T-helper 2 cell treated with Interferon-gamma antibody and Interleukin-4, amounts not matched to agents 5 μg/mL and 100 μg/mL, for 36 hours (primary cell): ENCODE measurements around the gene LRRC52.

Source experiments
- DNase-seq: peaks from one replicate; pipeline ENCODE4 v3.0.0; 2021; ENCODE audit warnings: low spot score
- H3K27ac Mint-ChIP-seq: one replicate; pipeline ENCODE4 v1.8.0; 2021; ENCODE audit warnings: mild to moderate bottlenecking, mixed read lengths
- H3K27me3 Mint-ChIP-seq: one replicate; pipeline ENCODE4 v1.8.0; 2021; ENCODE audit warnings: low read depth, mixed read lengths
- H3K36me3 Mint-ChIP-seq: one replicate; pipeline ENCODE4 v1.8.0; 2021; ENCODE audit warnings: low read depth, mixed read lengths
- H3K4me1 Mint-ChIP-seq: one replicate; pipeline ENCODE4 v1.8.0; 2021; ENCODE audit warnings: low read depth, mixed read lengths
- H3K4me3 Mint-ChIP-seq: one replicate; pipeline ENCODE4 v1.8.0; 2022; ENCODE audit warnings: mild to moderate bottlenecking, moderate library complexity, mixed read lengths
- H3K9me3 Mint-ChIP-seq: one replicate; pipeline ENCODE4 v1.8.0; 2021; ENCODE audit warnings: mixed read lengths

The LRRC52 gene, protein sequence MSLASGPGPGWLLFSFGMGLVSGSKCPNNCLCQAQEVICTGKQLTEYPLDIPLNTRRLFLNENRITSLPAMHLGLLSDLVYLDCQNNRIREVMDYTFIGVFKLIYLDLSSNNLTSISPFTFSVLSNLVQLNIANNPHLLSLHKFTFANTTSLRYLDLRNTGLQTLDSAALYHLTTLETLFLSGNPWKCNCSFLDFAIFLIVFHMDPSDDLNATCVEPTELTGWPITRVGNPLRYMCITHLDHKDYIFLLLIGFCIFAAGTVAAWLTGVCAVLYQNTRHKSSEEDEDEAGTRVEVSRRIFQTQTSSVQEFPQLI

DNA sequence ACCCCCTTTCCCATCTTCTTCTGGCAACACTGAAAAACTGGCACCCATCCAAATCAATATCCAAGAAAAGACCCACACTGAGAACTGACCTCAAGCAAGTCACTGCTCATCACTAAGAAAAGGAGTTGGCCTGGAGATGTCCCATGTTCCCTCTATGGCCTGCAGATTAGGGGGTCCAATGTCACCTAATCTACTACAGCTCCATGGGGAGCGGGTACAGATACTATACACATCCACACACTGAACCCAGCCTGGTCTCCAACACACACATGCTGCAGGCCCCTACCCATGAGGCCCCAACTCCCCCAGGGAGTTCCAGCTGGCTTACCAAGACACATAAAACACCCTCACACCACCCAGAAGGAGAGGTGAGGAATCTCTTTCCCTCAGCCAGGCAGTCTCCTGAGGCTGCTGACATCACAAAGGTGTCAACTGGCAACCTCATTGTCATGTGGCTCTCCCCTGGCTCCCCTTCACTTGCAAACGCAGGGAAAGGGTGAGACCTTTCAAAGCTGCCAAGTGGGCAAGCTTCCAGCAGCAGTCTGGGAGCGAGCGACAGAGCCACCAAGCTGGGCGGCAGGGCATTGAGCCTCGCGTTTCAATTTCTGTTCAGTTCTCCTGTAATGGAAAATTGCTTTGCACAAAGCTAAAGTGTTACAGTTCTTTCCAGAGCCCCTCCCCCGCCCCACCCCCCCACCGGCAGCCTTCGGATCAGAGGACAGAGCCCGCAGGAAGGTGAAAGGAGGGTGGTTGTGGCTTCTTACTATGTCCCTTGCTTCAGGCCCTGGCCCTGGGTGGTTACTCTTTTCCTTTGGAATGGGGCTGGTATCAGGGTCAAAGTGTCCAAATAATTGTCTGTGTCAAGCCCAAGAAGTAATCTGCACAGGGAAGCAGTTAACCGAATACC lies at the start of gene LRRC52:
Gene LRRC52 (plus strand): TSS at position 469 of the 907 bp plus-strand sequence. CDS start 297 bp downstream, at position 766.
- no peaks in the 10 kb centered on the region for H3K9me3 Mint-ChIP-seq
- no peak for DNase-seq
- no peaks in the 10 kb centered on the region for H3K4me1 Mint-ChIP-seq
- H3K27ac Mint-ChIP-seq: no peak within 1 kb of the TSS
- no peak within 1 kb of the TSS for H3K4me3 Mint-ChIP-seq
- H3K36me3 Mint-ChIP-seq: no peaks in the 10 kb centered on the region
- peaks cover 27% of the 10 kb centered on the region for H3K27me3 Mint-ChIP-seq

DNA sequence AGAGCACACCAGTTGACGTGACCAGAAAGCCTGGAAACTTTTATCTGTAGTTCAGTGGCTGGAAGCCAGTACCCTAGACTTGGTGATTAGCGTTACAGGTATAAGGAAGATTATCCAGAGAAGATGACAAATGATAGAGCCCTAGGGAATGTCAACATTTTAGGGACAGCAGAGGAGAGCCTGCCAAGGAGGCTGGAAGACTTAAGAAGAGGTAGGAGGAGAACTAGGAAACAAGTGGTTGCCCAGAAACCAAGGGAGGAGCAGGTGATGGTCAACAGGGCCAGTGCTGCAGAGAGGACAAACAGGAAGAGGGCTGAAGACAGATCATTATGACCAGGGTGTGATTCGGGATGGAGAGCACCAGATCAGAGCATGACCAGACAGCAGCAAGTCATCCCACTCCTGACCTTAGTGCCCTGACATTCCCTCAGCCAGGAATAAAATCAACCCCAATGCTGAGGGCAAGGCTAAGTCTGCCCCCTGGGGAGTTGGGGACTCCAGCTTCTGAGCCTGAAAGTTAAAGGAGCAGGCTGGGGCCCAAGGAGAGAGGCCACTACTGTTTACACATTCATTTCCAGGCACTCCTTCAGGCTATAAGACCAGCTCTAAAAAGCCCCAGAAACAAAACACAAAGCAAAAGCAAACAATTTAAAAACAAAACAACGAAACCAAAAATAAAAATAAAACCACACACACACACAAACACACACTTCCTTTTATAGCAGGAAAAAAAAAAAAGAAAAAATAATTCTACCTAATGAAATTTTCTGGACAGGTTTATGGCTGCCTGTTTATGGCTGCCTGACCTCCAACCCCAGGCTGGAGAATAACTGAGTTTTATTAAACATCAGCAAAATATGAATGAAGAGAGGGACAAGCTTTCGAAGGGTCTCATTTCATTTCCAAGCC lies 48.6 kb upstream of the LRRC52 start:
- H3K27ac Mint-ChIP-seq: no peak overlapping the region
- H3K27me3 Mint-ChIP-seq: peaks cover 14% of the 10 kb centered on the region
- H3K36me3 Mint-ChIP-seq: no peaks in the 10 kb centered on the region
- no peak overlapping the region for H3K4me3 Mint-ChIP-seq
- H3K4me1 Mint-ChIP-seq: no peaks in the 10 kb centered on the region
- no peaks in the 10 kb centered on the region for H3K9me3 Mint-ChIP-seq
- DNase-seq: no peak

DNA sequence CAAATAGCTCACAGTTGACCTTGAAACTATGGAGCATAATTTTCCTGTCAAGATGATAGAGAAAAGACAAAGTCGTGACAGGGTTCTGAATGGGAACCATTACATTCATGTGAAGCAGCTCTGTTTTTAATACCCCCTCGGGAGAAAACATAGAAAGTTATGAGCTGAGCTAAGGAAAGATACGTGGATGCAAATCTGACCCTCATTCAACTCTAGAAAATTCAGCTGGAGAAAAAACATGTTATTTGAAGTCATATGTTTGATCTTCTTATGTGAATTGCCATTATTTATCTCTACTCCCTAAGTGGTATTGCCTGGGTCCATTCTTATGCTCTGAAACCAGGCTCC lies 48.0 kb upstream of the LRRC52 start:
- H3K9me3 Mint-ChIP-seq: no peaks in the 10 kb centered on the region
- DNase-seq: no peak
- H3K27ac Mint-ChIP-seq: no peak overlapping the region
- H3K27me3 Mint-ChIP-seq: peaks cover 17% of the 10 kb centered on the region
- no peaks in the 10 kb centered on the region for H3K36me3 Mint-ChIP-seq
- no peaks in the 10 kb centered on the region for H3K4me1 Mint-ChIP-seq
- no peak overlapping the region for H3K4me3 Mint-ChIP-seq

DNA sequence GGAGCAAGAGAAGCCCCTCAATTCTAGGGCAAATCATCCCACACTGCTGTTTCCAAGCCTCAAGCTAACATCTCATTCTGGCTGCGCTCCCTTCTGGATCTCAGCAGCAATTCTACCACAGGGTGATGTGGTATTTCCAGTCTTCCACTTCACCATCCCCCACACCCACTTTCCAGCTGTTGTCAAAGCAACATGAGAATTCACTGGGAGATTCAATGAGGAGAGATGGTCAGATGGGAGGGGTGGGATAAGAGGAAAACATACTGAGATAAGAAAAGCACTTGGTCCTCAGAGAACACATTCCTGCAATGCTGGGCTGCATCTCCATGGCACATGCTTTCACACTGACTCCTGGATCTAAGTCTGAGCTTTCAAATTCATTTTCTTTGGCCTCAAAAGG lies 47.3 kb upstream of the LRRC52 start:
- H3K36me3 Mint-ChIP-seq: no peaks in the 10 kb centered on the region
- peaks cover 17% of the 10 kb centered on the region for H3K27me3 Mint-ChIP-seq
- no peaks in the 10 kb centered on the region for H3K9me3 Mint-ChIP-seq
- no peak overlapping the region for H3K4me3 Mint-ChIP-seq
- DNase-seq: no peak
- no peak overlapping the region for H3K27ac Mint-ChIP-seq
- H3K4me1 Mint-ChIP-seq: no peaks in the 10 kb centered on the region

DNA sequence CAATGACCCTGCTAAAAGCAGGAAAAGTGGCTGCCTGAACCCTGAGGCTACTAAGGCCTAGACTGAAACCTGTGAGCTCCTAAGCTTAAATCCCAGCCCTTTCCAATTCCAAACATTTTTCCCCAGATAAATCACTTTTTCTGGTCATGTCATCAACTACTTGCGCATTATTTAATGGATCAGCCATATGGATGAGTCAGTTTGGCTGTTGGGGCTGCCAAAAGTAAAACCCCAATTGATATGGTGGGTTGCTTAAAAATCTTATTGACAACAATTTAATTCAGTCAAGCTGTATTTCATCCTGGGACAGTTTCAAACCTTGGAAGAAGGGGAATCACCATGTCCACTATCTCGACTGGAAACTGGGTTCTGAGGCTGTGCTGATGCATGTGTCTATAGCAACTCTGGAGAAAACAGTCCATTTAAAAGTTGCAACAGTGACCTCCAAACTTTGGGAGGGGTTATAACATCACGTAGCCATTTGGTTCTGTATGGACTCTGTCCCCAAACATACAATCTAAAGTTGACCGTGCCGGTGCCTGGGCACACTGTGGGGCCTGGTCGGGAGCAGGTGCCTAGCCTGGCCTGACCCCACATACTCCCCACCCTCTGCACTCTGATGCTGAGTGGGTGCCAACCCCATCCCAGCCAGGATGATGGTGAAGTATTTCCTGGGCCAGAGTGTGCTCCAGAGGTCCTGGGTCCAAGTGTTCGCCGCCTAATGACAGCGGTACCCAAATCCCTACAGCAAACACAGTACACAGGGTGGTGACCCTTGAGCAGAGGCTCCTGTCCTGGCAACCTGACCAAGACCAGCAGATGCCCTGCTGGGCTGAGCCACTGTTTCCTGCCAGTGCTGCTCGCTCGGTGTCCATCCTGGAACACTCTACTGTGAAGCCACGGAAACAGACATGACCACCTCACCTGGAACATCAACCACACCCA lies 46.5 kb upstream of the LRRC52 start:
- Mint-ChIP-seq H3K27ac (no peak overlapping the region), H3K4me1 (no peaks in the 10 kb centered on the region), H3K27me3 (peaks cover 20% of the 10 kb centered on the region), H3K9me3 (no peaks in the 10 kb centered on the region), H3K4me3 (no peak overlapping the region), H3K36me3 (no peaks in the 10 kb centered on the region)
- DNase-seq: no peak

DNA sequence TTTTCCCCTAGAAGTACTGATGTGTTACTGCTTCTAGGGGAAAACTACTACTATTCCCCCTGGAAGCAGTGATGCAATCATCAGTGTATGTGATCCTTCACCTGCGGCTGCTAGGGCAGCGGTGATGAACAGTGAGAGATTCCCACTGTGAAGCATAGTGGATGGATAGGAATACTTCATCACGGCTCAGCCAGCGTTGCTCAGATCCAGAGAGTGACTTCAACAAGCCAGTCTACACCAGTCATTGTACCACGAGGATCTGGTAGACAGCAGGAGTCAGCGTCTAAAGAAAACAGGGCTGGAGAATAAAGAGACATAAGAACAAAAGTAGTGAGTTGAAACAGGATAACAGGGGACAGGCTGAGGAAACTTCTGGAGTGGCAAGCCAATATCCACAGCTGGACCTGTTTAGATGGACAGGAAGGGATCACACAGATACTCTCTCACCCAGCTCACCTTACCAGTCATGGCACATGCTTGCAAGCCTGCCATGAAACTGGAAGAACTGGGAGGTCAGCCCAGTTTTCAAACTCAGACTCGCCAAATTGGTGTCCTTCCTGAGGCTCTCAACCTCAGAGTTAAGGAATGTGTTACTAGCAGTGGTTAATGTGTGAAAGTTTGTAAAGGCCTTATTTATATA lies 42.4 kb upstream of the LRRC52 start:
- H3K4me1 Mint-ChIP-seq: no peaks in the 10 kb centered on the region
- H3K27ac Mint-ChIP-seq: no peak overlapping the region
- no peak for DNase-seq
- H3K27me3 Mint-ChIP-seq: peaks cover 21% of the 10 kb centered on the region
- H3K36me3 Mint-ChIP-seq: no peaks in the 10 kb centered on the region
- H3K4me3 Mint-ChIP-seq: no peak overlapping the region
- no peaks in the 10 kb centered on the region for H3K9me3 Mint-ChIP-seq

DNA sequence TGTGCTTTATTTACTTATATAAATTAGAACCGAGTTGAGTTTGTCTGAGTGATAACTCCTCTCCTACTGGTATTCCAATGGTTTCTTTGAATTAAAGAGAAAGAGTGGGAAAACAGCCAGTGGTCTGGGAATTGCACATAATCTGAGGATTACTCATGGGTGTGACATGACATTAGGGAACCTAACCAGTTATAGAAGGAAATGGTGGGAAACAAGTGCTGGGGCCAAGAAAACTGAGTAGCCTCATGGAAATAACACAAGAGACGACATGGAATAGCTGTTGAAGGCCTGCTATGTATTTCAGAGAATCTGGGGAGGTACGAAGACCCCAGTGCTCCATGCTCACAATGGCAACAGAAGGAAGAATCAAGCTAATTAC lies 41.8 kb upstream of the LRRC52 start:
- H3K27me3 Mint-ChIP-seq: peaks cover 21% of the 10 kb centered on the region
- no peaks in the 10 kb centered on the region for H3K36me3 Mint-ChIP-seq
- H3K9me3 Mint-ChIP-seq: no peaks in the 10 kb centered on the region
- DNase-seq: no peak
- no peaks in the 10 kb centered on the region for H3K4me1 Mint-ChIP-seq
- H3K4me3 Mint-ChIP-seq: no peak overlapping the region
- H3K27ac Mint-ChIP-seq: no peak overlapping the region

DNA sequence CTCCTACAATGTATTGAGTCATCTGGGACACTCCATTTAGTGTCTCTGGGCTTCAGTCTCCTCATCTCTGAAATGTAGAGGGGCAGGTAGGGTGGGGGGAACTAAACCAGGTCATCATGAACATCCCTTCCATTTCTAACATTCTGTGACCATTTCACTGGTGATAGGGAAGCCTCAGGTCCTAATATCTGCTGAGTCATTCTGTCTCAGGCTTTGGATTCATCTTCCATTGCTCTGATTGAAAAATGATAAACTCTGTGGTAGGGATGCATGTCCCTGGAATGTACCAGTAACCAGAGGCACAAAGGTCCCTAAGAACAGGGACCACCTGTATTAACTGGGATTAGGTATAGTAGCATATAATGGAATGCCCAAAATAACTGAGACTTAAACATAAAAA lies 36.2 kb upstream of the LRRC52 start:
- Mint-ChIP-seq H3K27me3 (peaks cover 7% of the 10 kb centered on the region), H3K4me3 (no peak overlapping the region), H3K27ac (no peak overlapping the region), H3K9me3 (no peaks in the 10 kb centered on the region), H3K36me3 (no peaks in the 10 kb centered on the region), H3K4me1 (no peaks in the 10 kb centered on the region)
- DNase-seq: no peak

DNA sequence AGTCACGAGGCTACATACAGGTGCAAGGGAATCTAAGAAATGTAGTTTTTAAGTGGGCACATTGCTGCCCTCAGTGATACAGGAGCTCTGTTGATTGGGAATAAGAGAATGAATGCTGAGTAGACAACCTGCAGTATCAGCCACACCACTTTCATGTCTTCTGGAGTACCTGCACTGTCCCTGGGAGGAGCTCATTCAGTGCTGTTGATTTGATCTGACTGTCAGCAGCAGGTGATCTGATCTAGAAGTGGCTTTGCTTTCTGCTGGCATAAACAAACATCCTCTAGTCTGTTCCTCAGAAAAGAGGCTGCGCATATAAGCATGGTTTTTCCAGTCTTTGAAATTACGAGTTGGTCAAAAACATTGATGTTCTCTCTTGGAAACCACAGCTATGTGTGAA lies 35.5 kb upstream of the LRRC52 start:
- H3K9me3 Mint-ChIP-seq: no peaks in the 10 kb centered on the region
- H3K36me3 Mint-ChIP-seq: no peaks in the 10 kb centered on the region
- no peaks in the 10 kb centered on the region for H3K4me1 Mint-ChIP-seq
- DNase-seq: no peak
- no peak overlapping the region for H3K27ac Mint-ChIP-seq
- no peak overlapping the region for H3K4me3 Mint-ChIP-seq
- peaks cover 8% of the 10 kb centered on the region for H3K27me3 Mint-ChIP-seq

DNA sequence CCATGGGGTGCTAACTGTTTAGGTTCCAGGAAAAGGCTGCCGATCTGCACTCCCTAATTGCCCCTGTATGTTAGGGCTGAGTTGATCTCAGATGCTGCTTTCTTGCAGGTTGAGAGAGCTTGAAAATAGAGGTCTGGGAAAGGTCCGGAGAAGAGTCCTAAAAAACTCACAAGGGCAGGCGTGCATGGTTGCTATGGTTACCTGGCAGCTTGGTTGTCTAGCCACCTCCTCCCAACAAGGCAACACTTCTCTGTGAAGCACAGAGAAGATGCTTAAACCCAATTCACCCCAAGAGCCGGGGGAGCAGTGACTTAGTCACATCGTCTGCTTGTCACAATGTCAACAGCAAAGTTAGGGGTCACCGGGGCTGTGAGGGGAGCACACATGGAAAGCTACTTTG lies 31.0 kb upstream of the LRRC52 start:
- no peak overlapping the region for H3K27ac Mint-ChIP-seq
- no peaks in the 10 kb centered on the region for H3K36me3 Mint-ChIP-seq
- no peaks in the 10 kb centered on the region for H3K9me3 Mint-ChIP-seq
- no peak for DNase-seq
- no peaks in the 10 kb centered on the region for H3K4me1 Mint-ChIP-seq
- H3K4me3 Mint-ChIP-seq: no peak overlapping the region
- H3K27me3 Mint-ChIP-seq: peaks cover 5% of the 10 kb centered on the region

DNA sequence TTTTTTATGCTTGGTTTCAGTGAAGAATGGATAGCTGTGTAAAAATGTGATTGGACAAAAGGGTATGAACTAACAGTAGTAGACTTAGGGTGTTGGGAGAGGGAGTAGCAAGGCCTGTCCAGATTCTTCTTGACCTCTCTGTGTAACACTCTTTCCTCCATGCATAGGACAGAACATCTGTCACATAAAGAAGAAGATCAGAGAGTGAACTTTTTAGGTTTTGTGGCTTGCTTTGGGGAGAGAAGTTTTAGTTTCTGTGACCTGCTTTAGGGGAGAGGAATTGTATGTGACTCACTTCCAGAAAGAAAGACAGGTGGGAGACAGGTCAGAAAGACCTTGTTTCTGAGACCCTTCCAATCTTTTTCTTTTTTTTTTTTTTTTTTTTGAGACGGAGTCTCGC lies 27.3 kb upstream of the LRRC52 start:
- Mint-ChIP-seq H3K27me3 (peaks cover 3% of the 10 kb centered on the region), H3K36me3 (no peaks in the 10 kb centered on the region), H3K9me3 (no peaks in the 10 kb centered on the region), H3K27ac (no peak overlapping the region), H3K4me1 (no peaks in the 10 kb centered on the region), H3K4me3 (no peak overlapping the region)
- no peak for DNase-seq

DNA sequence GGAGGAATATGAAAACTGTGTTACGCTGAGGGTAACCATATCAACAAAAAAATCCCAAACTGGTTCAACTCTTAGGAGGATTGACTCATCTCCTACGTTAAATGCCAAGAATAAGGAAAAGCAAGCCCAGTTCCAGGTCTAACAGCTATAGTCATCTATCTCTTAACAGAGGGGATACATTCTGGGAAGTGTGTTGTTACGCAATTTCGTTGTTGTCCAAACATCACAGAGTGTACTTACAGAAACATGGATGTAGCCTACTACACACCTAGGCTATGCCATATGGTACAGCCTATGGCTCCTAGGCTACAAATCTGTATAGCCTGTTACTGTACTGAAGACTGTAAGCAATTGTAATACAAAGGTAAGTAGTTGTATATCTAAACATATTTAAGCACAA lies 23.2 kb upstream of the LRRC52 start:
- no peaks in the 10 kb centered on the region for H3K4me1 Mint-ChIP-seq
- no peaks in the 10 kb centered on the region for H3K36me3 Mint-ChIP-seq
- no peak overlapping the region for H3K27ac Mint-ChIP-seq
- peaks cover 16% of the 10 kb centered on the region for H3K27me3 Mint-ChIP-seq
- no peak overlapping the region for H3K4me3 Mint-ChIP-seq
- DNase-seq: no peak
- H3K9me3 Mint-ChIP-seq: no peaks in the 10 kb centered on the region
